ENCODE results near the gene BPGM.

The BPGM gene

GRCh38 chr7:134637934-134638719 lies 8.5 kb upstream of the BPGM start (continued):
- TF ChIP-seq ZNF157 (tag by site-specific recombination; IDR thresholded peaks at IDR 0.05) (no peak), OSR2 (tag by site-specific recombination; IDR thresholded peaks at IDR 0.05) (no peak), ZNF529 (tag by site-specific recombination; IDR thresholded peaks at IDR 0.05; ENCODE audit: insufficient replicate concordance) (no peak)

DNA sequence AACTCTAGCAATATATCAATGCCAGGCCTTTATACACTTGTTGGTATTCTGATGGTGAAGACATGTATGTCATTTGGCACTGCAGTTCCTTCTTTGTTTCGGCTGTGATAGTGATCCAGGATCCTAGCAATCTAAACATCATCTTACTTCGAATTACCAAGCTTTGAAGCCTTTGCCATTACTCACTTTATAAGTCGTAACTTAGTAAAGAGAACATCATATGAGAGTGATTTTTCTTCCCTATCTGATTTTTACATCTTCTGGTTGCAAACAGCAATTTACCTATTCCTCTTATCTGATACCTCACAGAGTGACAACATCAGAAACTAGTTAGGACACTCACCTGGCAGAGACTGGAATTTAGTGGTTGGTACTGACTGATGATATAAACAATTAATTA lies 7.6 kb upstream of the BPGM start:
- POLR2A ChIA-PET = no interaction called here
- CTCF ChIA-PET = interaction anchor here (0.7 to 1.4 kb wide), 4 partner anchors 9 to 102 kb away, joined by 3 to 5 read pairs (median 3); no protein-coding TSS in a partner anchor
- Histone ChIP-seq H3K9me3 (ENCODE audit: control insufficient read depth, insufficient read depth, low read depth, low read length) (no peaks in the 10 kb centered on the region), H3K27ac (ENCODE audit: extremely low read depth, low read depth, low read length) (no peak overlapping the region), H3K4me1 (ENCODE audit: control insufficient read depth, insufficient read depth, low read length) (no peaks in the 10 kb centered on the region), H3K4me3 (ENCODE audit: low read depth, low read length) (no peak overlapping the region), H3K36me3 (ENCODE audit: control insufficient read depth in 2 of 2, insufficient read depth in 1 of 2, low read length in 2 of 2) (no peaks in the 10 kb centered on the region)
- TF ChIP-seq ZNF266 (tag by site-specific recombination; IDR thresholded peaks at IDR 0.05; ENCODE audit: low read depth) (no peak), ZNF585B (tag by site-specific recombination; IDR thresholded peaks at IDR 0.05) (no peak)

- ChIA-PET CTCF (interaction anchor here (0.7 to 1.4 kb wide), 4 partner anchors 10 to 131 kb away, joined by 3 to 5 read pairs (median 3); no protein-coding TSS in a partner anchor), POLR2A (no interaction called here)
- no peaks in the 10 kb centered on the region for H3K36me3 ChIP-seq (ENCODE audit: control insufficient read depth in 2 of 2, insufficient read depth in 1 of 2, low read length in 2 of 2)
- H3K27ac ChIP-seq (ENCODE audit: extremely low read depth, low read depth, low read length) = no peak overlapping the region
- TF ChIP-seq ELK4 (IDR thresholded peaks at IDR 0.05; ENCODE audit: borderline replicate concordance, low read depth, low read length) (no peak), PRDM10 (tag by site-specific recombination; IDR thresholded peaks at IDR 0.05) (peak; percentile 45)
- H3K4me1 ChIP-seq (ENCODE audit: control insufficient read depth, insufficient read depth, low read length) = no peaks in the 10 kb centered on the region
- H3K4me3 ChIP-seq (ENCODE audit: low read depth, low read length) = no peak overlapping the region
- no peaks in the 10 kb centered on the region for H3K9me3 ChIP-seq (ENCODE audit: control insufficient read depth, insufficient read depth, low read depth, low read length)
Measured at GRCh38 chr7:134639683-134640279, 6.9 kb upstream of the BPGM start.

DNA sequence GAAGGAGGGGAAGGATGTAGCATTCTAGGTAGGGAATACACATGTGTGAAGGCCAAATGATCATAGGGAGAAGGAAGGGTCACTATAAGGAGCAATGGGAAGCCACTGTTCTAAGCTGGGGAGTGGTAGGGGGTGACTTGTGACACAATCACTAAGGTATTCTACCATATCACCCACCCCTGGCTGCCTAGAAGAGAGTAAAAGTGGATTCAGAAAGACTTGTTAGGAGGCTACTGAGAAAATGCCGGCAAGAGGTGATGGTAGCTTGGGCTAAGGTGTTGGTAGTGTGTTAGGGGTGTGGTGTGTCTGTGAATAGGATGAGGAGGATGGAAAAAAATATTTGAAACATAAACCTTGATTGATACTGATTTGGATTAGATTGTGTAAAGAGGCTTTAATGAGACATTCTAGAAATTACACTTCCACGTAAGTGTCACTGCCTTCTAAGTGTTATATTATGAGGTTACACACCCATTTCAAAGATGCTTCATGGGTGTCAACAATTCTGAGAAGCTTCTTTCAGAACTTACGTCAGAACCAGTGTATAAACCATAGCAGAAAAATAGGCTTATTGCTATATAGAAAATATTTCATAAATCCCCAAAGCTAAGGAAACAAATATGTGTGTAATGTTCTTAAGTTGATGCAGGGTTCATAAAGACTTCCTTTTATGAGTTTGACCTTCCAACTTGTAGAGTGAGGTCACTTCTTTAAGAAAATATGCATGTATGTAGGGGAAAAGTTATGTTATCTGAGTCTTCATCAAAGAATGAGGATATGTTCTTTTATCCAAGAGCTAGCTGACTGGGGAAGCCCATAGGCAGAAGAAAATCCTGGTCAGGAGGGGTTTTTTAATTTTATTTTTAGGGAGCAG lies 5.6 kb upstream of the BPGM start:
- H3K27ac ChIP-seq (ENCODE audit: extremely low read depth, low read depth, low read length) = no peak overlapping the region
- CTCF ChIA-PET = no interaction called here
- H3K4me1 ChIP-seq (ENCODE audit: control insufficient read depth, insufficient read depth, low read length) = no peaks in the 10 kb centered on the region
- no peak overlapping the region for H3K4me3 ChIP-seq (ENCODE audit: low read depth, low read length)
- no peaks in the 10 kb centered on the region for H3K9me3 ChIP-seq (ENCODE audit: control insufficient read depth, insufficient read depth, low read depth, low read length)
- TF ChIP-seq SETDB1 (IDR thresholded peaks at IDR 0.05; ENCODE audit: insufficient read length, low read length) (no peak), ZNF132 (tag by site-specific recombination; IDR thresholded peaks at IDR 0.05; ENCODE audit: borderline replicate concordance) (no peak), ZNF175 (tag by site-specific recombination; IDR thresholded peaks at IDR 0.05) (no peak), REPIN1 (tag by site-specific recombination; IDR thresholded peaks at IDR 0.05; ENCODE audit: low read depth) (no peak), ZNF664 (tag by site-specific recombination; IDR thresholded peaks at IDR 0.05) (no peak), ZNF571 (tag by site-specific recombination; IDR thresholded peaks at IDR 0.05) (no peak), ZNF777 (tag by site-specific recombination; IDR thresholded peaks at IDR 0.05; ENCODE audit: borderline replicate concordance) (no peak)
- POLR2A ChIA-PET = no interaction called here
- H3K36me3 ChIP-seq (ENCODE audit: control insufficient read depth in 2 of 2, insufficient read depth in 1 of 2, low read length in 2 of 2) = no peaks in the 10 kb centered on the region

Measured in HEK293 (cell line).